GM10266 (cell line): ENCODE results near the gene DOK1.
A peak's percentile ranks its signal among the peaks of the same experiment; 100 is the strongest.

Source experiments
- DNase-seq: peaks from one replicate; pipeline ENCODE4 v3.0.0; 2012; ENCODE audit errors: extremely low spot score
- TF ChIP-seq, protein P1 (sequence below): IDR thresholded peaks from 2 replicates; pipeline ENCODE4 v1.5.1; 2012; ENCODE audit warnings: mild to moderate bottlenecking, low read depth; ENCODE audit not compliant: control insufficient read depth, insufficient read depth; ENCODE audit errors: missing control alignments

The DOK1 gene

DNA sequence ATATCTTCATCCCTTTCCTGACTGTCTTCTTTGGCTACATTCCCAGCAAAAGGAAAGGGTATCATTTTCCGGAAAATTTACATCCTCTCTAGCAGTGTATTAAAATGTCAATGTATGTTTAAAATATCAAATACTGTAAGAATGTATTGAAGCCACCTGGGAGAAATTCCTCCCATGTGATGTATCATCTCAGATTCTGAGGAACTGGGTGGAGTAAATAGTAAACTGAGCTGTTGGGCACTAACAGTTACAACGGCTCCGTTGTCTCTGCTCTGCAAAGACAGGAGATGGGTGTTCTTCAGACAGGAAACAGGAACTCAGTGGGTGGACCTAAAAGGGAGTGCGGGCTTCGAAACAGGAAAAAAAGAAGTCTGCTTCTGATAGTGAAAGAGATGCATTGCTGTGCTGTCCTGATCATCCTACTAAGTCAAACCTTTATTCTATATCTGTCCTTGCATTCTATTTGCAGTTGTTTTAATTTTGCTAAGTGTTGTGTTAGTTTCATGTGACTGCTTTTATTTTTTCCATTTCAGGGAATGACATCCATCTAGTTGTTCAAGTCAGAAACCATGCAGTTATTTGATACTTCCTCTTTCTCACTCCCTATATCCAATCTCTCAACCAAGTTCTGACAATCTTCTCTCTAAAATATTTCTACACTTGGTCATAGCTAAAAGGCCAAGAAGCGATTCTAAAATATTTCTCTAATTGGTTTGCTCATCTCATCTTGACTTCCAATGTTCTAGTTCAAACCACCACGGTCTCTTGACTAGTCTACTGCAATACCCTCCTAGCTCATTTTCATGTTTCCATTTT is 19.4 kb downstream of the DOK1 start:
- peak; percentile 45 for DNase-seq
- TF ChIP-seq, protein P1, sequence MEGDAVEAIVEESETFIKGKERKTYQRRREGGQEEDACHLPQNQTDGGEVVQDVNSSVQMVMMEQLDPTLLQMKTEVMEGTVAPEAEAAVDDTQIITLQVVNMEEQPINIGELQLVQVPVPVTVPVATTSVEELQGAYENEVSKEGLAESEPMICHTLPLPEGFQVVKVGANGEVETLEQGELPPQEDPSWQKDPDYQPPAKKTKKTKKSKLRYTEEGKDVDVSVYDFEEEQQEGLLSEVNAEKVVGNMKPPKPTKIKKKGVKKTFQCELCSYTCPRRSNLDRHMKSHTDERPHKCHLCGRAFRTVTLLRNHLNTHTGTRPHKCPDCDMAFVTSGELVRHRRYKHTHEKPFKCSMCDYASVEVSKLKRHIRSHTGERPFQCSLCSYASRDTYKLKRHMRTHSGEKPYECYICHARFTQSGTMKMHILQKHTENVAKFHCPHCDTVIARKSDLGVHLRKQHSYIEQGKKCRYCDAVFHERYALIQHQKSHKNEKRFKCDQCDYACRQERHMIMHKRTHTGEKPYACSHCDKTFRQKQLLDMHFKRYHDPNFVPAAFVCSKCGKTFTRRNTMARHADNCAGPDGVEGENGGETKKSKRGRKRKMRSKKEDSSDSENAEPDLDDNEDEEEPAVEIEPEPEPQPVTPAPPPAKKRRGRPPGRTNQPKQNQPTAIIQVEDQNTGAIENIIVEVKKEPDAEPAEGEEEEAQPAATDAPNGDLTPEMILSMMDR = no peak

GRCh38 chr2:74575320-74575719 is 20.8 kb downstream of the DOK1 start:
- DNase-seq = no peak
- TF ChIP-seq, protein P1 = no peak

GRCh38 chr2:74576211-74576862 is 21.8 kb downstream of the DOK1 start:
- DNase-seq = no peak
- TF ChIP-seq, protein P1 = no peak

DNA sequence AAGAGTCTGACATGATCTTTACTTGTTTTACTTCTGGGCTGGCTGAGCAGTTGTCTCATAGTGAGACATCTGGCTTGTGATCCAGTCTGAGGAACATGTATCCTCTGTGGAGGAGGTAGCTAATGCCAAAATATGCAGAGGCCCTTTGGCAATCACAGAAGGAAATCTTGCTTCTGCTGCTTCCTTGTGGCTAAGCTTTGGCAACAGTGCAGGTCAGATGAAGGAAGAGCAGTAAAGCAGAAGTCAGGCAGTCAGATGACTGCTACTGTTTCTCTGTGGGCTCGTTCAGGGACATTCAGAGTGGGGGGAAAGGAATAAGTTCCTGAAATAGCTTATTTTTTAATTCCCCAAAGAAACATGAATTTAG is 22.3 kb downstream of the DOK1 start:
- TF ChIP-seq, protein P1 = no peak
- DNase-seq = no peak

DNA sequence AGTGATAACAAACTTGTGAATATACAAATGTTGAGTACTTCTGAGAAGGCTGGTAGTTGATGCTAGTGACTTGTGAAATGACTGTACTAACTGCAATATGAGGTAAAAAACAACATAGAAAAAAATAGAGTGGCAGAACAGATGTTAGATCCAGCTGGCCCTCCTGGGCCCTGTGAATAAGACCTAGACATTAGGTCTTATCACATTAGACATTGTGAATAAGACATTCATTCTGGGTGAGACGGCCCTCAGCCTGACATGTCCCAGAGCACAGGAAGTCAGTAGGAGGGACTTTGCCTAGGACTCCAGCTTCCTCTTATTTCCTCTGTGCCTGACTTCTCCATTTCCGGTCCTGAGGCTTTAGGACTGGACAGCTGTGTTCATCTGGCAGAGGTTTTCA is 22.9 kb downstream of the DOK1 start:
- DNase-seq = no peak
- TF ChIP-seq, protein P1 = no peak

DNA sequence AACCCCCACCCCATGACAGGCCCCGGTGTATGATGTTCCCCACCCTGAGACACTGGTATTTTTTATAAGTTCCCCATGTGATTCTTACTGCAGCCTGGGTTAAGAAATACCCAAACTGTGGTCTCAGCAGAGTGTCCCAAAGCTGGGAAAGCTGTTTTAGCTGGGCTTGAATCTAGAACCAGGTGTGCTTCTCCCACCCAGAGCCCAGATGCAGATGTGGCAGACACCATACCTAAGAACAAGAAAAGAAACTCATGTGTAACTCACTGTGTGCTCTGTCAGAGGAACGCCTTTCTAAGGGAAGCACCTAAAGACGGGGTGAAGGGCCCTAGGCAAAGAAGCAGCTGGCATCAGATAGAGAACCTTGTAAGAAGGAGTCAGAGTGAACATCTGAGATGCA is 23.9 kb downstream of the DOK1 start:
- TF ChIP-seq, protein P1 = no peak
- DNase-seq = no peak

GRCh38 chr2:74581463-74581862 is 26.9 kb downstream of the DOK1 start:
- DNase-seq = no peak
- TF ChIP-seq, protein P1 = no peak
